Measurements from ENCODE around the gene AOPEP.

DNA sequence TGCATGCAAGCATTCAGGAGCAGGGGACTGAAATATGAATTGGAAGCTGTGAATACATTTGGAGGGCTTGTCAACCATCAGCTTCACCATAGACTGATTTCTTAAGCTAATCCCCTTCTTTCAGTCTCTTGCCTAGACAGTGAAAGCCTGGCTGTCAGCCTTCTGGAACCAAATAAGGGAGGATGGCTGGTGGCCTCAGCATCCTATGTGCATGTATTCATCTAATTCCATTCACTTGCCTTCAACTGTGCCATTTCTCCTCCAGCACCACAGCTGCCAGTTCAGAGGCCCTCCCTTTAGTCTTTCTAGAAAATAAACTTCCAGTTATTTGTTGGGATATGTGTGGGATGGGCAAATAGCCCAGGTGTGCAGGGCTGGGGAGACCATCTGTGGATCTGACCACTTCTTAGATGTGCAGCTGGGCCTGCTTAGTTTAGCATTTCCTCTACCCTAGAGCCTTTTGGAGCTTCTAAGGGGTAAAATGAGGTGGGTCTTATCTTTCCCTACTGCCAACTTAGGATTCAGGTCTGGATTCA is 62.1 kb downstream of the AOPEP start:
- TF ChIP-seq, protein P1, sequence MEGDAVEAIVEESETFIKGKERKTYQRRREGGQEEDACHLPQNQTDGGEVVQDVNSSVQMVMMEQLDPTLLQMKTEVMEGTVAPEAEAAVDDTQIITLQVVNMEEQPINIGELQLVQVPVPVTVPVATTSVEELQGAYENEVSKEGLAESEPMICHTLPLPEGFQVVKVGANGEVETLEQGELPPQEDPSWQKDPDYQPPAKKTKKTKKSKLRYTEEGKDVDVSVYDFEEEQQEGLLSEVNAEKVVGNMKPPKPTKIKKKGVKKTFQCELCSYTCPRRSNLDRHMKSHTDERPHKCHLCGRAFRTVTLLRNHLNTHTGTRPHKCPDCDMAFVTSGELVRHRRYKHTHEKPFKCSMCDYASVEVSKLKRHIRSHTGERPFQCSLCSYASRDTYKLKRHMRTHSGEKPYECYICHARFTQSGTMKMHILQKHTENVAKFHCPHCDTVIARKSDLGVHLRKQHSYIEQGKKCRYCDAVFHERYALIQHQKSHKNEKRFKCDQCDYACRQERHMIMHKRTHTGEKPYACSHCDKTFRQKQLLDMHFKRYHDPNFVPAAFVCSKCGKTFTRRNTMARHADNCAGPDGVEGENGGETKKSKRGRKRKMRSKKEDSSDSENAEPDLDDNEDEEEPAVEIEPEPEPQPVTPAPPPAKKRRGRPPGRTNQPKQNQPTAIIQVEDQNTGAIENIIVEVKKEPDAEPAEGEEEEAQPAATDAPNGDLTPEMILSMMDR (IDR thresholded peaks at IDR 0.05; ENCODE audit: low read length): no peak
- no peak for TF ChIP-seq EZH2 (IDR thresholded peaks at IDR 0.05; ENCODE audit: borderline replicate concordance, low read length)

Data from OCI-LY1 (cell line).